Transverse colon (tissue), 4 donors: ENCODE results near the gene BAMBI.

Source experiments
- POLR2A ChIP-seq: fragments of 450-650 bp; IDR thresholded peaks from one replicate; pipeline ENCODE4 v1.6.1; 2016; ENCODE audit warnings: antibody characterized with exemption, mild to moderate bottlenecking, moderate library complexity
- POLR2AphosphoS5 ChIP-seq, 3 donors: sonication (generic); formaldehyde crosslinking; IDR thresholded peaks; one replicate each; pipeline ENCODE4 v1.6.1; 2016; ENCODE audit warnings: antibody characterized with exemption in 3 of 3
- TF ChIP-seq, protein P1 (sequence below), 5 experiments: fragments of 200-600 bp in 3 of 5; fragments of 450-650 bp in 2 of 5; sonication (generic) in 3 of 5; IDR thresholded peaks; 1 replicate in 2 of 5; 2 replicates in 3 of 5; pipeline ENCODE4 v1.5.1; 2016 to 2017; ENCODE audit warnings: antibody characterized with exemption in 5 of 5, inconsistent platforms in 3 of 5, mild to moderate bottlenecking in 2 of 5, moderate library complexity in 1 of 5

DNA sequence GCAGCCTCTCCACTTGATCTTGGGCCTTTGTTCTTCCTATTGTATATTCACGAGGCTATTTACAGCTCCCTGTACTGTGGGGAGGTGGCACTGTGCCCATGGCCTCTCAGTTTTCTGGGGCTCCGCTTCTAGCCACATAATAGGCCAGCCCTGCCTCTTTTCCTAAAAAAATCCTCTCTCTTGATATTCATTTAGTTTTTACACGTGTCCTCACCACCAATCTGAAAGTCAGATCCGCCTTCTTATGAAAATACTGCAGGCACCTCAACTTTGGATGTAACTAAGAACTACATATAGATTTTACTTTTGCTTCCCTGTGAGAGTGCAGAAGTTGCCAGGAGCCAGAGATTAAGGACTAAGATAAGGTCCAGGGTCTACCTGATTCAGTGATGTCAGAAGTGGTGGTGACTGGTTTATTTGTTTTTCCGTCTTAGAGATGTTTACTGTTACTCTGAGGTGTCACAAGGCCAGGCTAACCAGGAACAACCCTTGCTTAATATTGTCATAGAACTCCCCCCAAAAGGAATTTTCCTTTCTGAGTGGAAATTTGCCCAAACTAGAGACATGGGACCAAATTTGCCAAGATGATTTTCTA, 7.8 kb downstream of the BAMBI start:
- TF ChIP-seq, protein P1, sequence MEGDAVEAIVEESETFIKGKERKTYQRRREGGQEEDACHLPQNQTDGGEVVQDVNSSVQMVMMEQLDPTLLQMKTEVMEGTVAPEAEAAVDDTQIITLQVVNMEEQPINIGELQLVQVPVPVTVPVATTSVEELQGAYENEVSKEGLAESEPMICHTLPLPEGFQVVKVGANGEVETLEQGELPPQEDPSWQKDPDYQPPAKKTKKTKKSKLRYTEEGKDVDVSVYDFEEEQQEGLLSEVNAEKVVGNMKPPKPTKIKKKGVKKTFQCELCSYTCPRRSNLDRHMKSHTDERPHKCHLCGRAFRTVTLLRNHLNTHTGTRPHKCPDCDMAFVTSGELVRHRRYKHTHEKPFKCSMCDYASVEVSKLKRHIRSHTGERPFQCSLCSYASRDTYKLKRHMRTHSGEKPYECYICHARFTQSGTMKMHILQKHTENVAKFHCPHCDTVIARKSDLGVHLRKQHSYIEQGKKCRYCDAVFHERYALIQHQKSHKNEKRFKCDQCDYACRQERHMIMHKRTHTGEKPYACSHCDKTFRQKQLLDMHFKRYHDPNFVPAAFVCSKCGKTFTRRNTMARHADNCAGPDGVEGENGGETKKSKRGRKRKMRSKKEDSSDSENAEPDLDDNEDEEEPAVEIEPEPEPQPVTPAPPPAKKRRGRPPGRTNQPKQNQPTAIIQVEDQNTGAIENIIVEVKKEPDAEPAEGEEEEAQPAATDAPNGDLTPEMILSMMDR (IDR thresholded peaks at IDR 0.05): no peak
- TF ChIP-seq POLR2AphosphoS5 (IDR thresholded peaks at IDR 0.05) (no peak), POLR2A (no peak)
